NCI-H2171 treated with DMSO at 0.1 percent for 48 hours (cell line): ENCODE data around the gene PLD4.
"Not testable (repeated sequence)": the region's sequence is repeated elsewhere in the genome, so short reads cannot be mapped to it uniquely, and the experiment has no call there.

ENCODE experiments used
- DNase-seq: peaks from one replicate; lab custom pipeline; 2025; lab: John Stamatoyannopoulos, UW

The PLD4 gene

GRCh38 chr14:104886690-104887622 is 37.7 kb upstream of the PLD4 start:
- no peak for DNase-seq

GRCh38 chr14:104887623-104888488 is 36.8 kb upstream of the PLD4 start:
- DNase-seq: no peak

GRCh38 chr14:104888489-104889374 is 35.9 kb upstream of the PLD4 start:
- no peak for DNase-seq

- no peak for DNase-seq
Observed at GRCh38 chr14:104889375-104889757, 35.3 kb upstream of the PLD4 start.

GRCh38 chr14:104890292-104890691 is 34.4 kb upstream of the PLD4 start:
- not testable (repeated sequence) for DNase-seq

GRCh38 chr14:104891121-104891551 is 33.5 kb upstream of the PLD4 start:
- DNase-seq: no peak

- DNase-seq: no peak
Observed at GRCh38 chr14:104891664-104892530, 32.8 kb upstream of the PLD4 start.

GRCh38 chr14:104892531-104893434 is 31.9 kb upstream of the PLD4 start:
- no peak for DNase-seq

- peak; percentile 31 for DNase-seq
Observed at GRCh38 chr14:104893435-104894207, 31.1 kb upstream of the PLD4 start.

GRCh38 chr14:104894331-104895206 is 30.1 kb upstream of the PLD4 start:
- DNase-seq: no peak

- DNase-seq: no peak
Observed at GRCh38 chr14:104895207-104895785, 29.4 kb upstream of the PLD4 start.

- DNase-seq: no peak
Observed at GRCh38 chr14:104895786-104896661, 28.7 kb upstream of the PLD4 start.

- no peak for DNase-seq
Observed at GRCh38 chr14:104897330-104898194, 27.1 kb upstream of the PLD4 start.

- no peak for DNase-seq
Observed at GRCh38 chr14:104898195-104898558, 26.5 kb upstream of the PLD4 start.

- no peak for DNase-seq
Observed at GRCh38 chr14:104898870-104899510, 25.7 kb upstream of the PLD4 start.
